Thoracic aorta (tissue), 2 donors: Measurements from ENCODE around the gene CDK6. TPM values are rescaled to one million over a fixed set of nuclear protein-coding genes. Genes with fewer than 3 reads are reported as not detected.

Experiments
- ATAC-seq: fragments of 150-250 bp; one replicate; pipeline ENCODE4 v1.8.0; 2017; ENCODE audit warnings: low read depth; ENCODE audit not compliant: insufficient number of reproducible peaks, low FRiP score
- DNase-seq: peaks from one replicate; pipeline ENCODE4 v3.0.0-alpha.2; 2020; ENCODE audit warnings: low spot score
- H3K27ac ChIP-seq, 2 donors: fragments of 200-600 bp; sonication (generic); 1 replicate in 1 of 2; 2 replicates in 1 of 2; pipeline ENCODE4 v1.5.1; 2016; ENCODE audit warnings: mild to moderate bottlenecking in 2 of 2, moderate library complexity in 2 of 2
- H3K27me3 ChIP-seq: fragments of 200-600 bp; sonication (generic); replicated peaks from 2 replicates; pipeline ENCODE4 v1.6.0; 2016; ENCODE audit warnings: mild to moderate bottlenecking; ENCODE audit not compliant: insufficient read depth
- H3K36me3 ChIP-seq: fragments of 200-600 bp; sonication (generic); one replicate; pipeline ENCODE4 v1.5.1; 2016
- H3K4me1 ChIP-seq, 2 donors: fragments of 200-600 bp; sonication (generic); 1 replicate in 1 of 2; 2 replicates in 1 of 2; pipeline versions ENCODE4 v1.5.1 to v1.6.0; 2016; ENCODE audit warnings: low read depth in 2 of 2, mild to moderate bottlenecking in 1 of 2; ENCODE audit not compliant: control insufficient read depth in 1 of 2
- H3K4me3 ChIP-seq: fragments of 200-600 bp; sonication (generic); 2 replicates; pipeline ENCODE4 v1.5.1; 2016; ENCODE audit warnings: mild to moderate bottlenecking
- H3K9me3 ChIP-seq: fragments of 200-600 bp; sonication (generic); 2 replicates; pipeline ENCODE4 v1.5.1; 2016
- total RNA-seq, 2 donors: library from RNA; depleted of rRNA; stranded (reverse); fragments of >200 nt; gene quantifications; one replicate each; pipeline versions ENCODE4 v1.1.0 to v1.2.3, GENCODE V29; 2016
- TF ChIP-seq, protein P1 (sequence below): fragments of 200-600 bp; sonication (generic); IDR thresholded peaks from one replicate; pipeline ENCODE4 v1.5.1; 2019; ENCODE audit warnings: antibody characterized with exemption

Gene CDK6
- total RNA-seq, 2 donors from 2014 or later, result 25.5 to 31.8 TPM

DNA sequence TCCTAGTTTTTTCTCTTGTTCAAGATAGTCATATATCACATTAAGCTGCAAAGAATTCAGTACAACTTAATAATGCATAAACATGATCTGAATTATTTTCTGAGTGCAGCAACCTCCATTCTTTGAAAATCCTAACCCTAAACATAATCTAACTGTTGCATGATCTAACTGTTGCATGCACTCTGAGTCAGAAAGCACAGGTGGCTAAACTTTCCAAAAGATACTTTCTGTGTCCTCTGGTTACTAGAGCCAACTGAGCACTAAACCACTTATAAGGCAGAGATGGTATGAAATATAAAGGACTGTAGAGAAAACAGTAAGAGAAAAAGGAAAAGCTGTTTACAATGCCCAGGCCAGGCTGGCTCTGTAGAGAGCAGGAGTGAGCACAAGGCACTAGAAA is 223.2 kb downstream of the CDK6 start:
- H3K4me3 ChIP-seq, result no peak overlapping the region
- no peaks in the 10 kb centered on the region for H3K36me3 ChIP-seq
- TF ChIP-seq, protein P1, sequence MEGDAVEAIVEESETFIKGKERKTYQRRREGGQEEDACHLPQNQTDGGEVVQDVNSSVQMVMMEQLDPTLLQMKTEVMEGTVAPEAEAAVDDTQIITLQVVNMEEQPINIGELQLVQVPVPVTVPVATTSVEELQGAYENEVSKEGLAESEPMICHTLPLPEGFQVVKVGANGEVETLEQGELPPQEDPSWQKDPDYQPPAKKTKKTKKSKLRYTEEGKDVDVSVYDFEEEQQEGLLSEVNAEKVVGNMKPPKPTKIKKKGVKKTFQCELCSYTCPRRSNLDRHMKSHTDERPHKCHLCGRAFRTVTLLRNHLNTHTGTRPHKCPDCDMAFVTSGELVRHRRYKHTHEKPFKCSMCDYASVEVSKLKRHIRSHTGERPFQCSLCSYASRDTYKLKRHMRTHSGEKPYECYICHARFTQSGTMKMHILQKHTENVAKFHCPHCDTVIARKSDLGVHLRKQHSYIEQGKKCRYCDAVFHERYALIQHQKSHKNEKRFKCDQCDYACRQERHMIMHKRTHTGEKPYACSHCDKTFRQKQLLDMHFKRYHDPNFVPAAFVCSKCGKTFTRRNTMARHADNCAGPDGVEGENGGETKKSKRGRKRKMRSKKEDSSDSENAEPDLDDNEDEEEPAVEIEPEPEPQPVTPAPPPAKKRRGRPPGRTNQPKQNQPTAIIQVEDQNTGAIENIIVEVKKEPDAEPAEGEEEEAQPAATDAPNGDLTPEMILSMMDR, result no peak
- peak overlapping the region in 1 of 2 donors; percentile 27 for H3K27ac ChIP-seq
- ATAC-seq (no peak), DNase-seq (no peak)
- H3K9me3 ChIP-seq, result no peaks in the 10 kb centered on the region
- no peaks in the 10 kb centered on the region for H3K27me3 ChIP-seq
- H3K4me1 ChIP-seq, result peaks cover 0 to 21% of the 10 kb centered on the region in 2 donors

DNA sequence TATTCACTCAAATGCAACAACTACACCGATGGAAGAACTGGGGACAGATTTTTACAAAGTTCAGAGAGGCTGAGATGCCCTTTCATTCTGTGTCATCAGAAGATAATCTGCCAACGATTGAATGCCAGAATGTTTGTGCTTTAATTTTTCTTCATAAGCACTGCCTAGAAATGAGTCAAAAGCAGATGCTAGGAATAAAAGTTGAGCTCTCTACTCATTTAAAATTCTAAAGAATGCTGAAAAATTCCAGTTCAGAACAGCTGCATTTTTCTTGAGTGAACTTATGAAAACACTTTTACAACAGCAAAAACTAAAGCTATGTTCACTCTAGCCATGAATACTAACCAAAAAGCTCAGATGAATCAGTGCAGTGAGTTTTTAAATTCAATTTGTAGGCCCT is 223.9 kb downstream of the CDK6 start:
- Histone ChIP-seq H3K27ac (peak overlapping the region; percentile 27 to 47), H3K4me3 (peak overlapping the region; percentile 29), H3K36me3 (no peaks in the 10 kb centered on the region), H3K27me3 (no peaks in the 10 kb centered on the region), H3K9me3 (no peaks in the 10 kb centered on the region), H3K4me1 (peaks cover 0 to 21% of the 10 kb centered on the region in 2 donors)
- TF ChIP-seq, protein P1, result no peak
- DNase-seq, result no peak
- ATAC-seq, result no peak

DNA sequence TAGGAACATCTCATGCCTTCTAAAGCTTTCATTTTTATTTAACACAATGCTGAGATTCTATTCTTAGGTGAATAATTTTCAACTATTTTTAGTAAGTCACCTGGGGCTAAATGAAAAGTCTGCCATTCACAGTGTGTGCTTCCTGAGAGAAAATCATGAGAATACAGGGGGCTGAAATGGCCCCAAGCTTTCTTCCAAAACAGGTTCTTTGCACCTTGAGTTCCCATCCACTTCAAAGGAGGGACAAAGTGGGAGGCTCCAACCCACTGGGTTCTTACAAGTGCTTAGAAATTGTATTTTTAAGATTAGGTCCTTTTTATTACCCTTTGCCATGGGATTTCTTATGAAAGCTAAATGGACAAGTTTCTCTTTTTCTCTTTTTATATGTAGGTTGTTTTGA is 224.6 kb downstream of the CDK6 start:
- Histone ChIP-seq H3K9me3 (no peaks in the 10 kb centered on the region), H3K36me3 (no peaks in the 10 kb centered on the region), H3K4me3 (peak overlapping the region; percentile 29), H3K27ac (peak overlapping the region; percentile 27 to 47), H3K4me1 (peaks cover 0 to 21% of the 10 kb centered on the region in 2 donors), H3K27me3 (no peaks in the 10 kb centered on the region)
- no peak for DNase-seq
- no peak for ATAC-seq
- TF ChIP-seq, protein P1, result no peak

DNA sequence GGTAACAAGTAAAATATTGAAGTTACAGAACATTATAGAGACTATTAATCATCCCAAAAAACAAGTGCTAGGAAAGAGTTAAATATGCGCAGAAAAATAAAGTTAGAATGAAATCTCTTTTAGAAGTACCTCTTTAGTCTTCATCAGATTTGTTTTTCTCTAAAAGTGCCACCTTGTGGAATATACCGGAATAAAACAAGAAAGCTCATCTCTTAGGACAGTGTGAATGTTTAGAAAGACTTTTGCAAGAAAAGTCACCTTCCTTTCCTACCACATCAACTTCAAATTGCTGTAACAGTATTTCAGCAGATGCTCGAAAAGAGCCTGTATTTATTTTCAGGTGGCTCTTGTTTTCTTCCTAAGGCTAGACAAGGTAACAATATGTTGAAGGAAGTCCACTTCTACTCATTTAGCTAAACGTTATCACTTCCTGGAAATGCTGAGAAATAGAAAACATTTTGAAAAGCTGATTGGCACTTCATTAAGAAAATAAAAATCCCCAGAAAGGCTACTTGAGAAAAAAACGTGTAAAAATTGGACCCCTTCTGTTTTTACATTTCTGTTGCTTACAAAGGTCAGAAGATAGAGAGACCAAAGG is 226.4 kb downstream of the CDK6 start:
- Histone ChIP-seq H3K27me3 (no peaks in the 10 kb centered on the region), H3K4me3 (no peak overlapping the region), H3K9me3 (no peaks in the 10 kb centered on the region), H3K27ac (no peak overlapping the region), H3K4me1 (peaks cover 0 to 21% of the 10 kb centered on the region in 2 donors), H3K36me3 (peaks cover 5% of the 10 kb centered on the region)
- peak; percentile 49 for ATAC-seq
- no peak for DNase-seq
- TF ChIP-seq, protein P1, result peak; percentile 37

DNA sequence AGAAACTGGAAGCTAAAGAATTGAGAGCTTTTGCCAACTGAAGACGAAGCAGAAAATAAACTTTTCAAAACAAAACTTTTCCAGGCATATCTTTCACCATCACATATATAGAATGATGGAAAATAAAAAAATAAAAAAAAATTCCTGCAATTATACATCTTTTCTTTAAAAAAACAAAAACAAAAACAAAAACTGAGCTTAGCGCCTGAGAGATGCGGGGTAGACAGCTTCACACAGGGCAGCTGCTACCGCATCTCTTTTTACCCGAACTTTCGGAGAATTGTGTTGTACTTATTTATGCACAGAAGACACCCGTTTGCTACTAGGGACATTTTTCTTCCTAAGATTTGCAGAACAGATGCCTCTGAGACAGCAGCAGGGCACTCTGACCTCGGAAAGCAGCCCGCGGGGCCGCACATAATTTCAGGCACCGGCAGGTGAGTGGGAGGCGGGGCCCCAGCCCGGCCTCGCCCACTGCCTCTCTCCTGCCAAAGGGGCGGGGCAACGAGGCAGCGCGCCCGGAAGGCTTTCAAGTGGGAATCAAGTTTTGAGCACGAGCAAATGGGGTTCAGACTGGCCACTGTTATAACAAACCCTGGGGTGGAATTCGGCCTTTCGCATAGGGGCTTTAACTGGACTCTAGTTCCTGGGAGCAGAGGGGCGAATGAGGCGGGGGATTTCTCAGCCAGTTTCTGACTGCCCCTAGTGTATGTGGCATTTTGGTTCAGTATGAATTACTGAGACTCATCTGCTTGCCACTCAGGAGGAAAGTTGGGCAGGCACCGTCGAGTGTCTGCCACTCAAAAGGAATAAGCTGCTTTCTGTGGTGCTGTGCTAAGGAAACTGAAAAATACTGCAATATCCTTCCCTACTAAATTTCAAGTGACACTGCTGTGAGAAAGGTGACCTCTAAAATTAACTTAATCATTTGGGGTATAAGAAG is 227.7 kb downstream of the CDK6 start:
- no peak overlapping the region for H3K4me3 ChIP-seq
- TF ChIP-seq, protein P1, result no peak
- DNase-seq (no peak), ATAC-seq (no peak)
- no peaks in the 10 kb centered on the region for H3K9me3 ChIP-seq
- peaks cover 0 to 21% of the 10 kb centered on the region in 2 donors for H3K4me1 ChIP-seq
- no peaks in the 10 kb centered on the region for H3K27me3 ChIP-seq
- H3K27ac ChIP-seq, result no peak overlapping the region
- peaks cover 5% of the 10 kb centered on the region for H3K36me3 ChIP-seq
